CD4-positive, alpha-beta T cell treated with Interleukin-12 subunit alpha and Interleukin-12 subunit beta, for 1 hour (primary cell): ENCODE data around the gene C4orf50.

Experiments
- DNase-seq: peaks from one replicate; pipeline ENCODE4 v3.0.0-alpha.2; 2020

Gene C4orf50

DNA sequence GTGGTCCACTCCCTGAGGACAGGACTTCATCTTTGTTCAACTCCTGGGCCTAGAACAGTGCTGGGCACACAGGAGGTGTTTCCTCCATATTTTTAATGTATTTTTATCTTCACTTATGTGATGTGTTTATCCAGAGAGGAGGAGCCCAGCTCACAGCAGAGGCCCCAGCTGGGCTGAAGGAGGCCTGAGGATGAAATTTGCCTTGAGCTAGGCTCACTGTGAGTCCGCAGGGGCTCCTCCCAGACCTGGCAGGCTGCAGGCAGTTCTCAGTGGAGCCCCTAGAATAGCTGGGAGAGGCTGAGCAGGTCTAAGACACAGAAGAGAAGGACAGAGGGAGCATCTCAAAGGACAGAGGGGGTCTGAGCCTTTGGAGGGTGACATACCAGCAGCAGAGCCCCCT is 26.8 kb downstream of the C4orf50 start:
- DNase-seq = no peak

DNA sequence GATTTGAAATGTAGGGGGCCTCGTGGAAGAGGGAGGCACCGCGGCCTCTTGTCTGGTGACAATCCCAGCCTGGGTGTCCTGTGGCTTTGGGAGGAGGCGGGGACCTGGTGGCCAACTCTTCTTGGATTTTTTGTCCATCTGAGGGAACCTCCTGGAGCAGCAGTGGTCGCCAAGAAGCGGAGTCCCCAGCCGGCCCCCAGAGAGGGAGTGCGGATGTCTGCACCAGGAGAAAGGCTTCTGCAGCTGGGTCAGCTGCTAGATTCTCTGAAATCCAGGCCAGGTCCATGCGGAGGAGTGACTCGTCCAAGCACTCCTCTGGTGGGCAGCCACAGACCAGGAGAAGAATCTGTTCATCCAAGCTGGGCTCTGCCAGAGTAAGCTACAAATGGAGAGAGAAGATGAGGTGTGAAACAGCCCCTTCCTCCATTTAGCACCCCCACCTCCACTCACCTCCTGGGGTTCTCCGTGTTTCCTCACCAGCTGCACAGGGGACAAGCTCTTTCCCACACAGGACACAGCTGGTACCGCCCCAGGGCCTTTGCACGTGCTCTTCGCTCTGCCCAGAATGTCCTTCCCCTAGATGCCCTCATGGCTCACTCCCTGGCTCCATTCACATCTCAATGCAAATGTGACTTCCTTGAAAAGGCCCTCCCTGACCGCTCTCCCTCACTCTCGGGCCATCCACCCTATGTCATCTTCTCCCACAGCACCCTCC is 27.6 kb downstream of the C4orf50 start:
- no peak for DNase-seq

DNA sequence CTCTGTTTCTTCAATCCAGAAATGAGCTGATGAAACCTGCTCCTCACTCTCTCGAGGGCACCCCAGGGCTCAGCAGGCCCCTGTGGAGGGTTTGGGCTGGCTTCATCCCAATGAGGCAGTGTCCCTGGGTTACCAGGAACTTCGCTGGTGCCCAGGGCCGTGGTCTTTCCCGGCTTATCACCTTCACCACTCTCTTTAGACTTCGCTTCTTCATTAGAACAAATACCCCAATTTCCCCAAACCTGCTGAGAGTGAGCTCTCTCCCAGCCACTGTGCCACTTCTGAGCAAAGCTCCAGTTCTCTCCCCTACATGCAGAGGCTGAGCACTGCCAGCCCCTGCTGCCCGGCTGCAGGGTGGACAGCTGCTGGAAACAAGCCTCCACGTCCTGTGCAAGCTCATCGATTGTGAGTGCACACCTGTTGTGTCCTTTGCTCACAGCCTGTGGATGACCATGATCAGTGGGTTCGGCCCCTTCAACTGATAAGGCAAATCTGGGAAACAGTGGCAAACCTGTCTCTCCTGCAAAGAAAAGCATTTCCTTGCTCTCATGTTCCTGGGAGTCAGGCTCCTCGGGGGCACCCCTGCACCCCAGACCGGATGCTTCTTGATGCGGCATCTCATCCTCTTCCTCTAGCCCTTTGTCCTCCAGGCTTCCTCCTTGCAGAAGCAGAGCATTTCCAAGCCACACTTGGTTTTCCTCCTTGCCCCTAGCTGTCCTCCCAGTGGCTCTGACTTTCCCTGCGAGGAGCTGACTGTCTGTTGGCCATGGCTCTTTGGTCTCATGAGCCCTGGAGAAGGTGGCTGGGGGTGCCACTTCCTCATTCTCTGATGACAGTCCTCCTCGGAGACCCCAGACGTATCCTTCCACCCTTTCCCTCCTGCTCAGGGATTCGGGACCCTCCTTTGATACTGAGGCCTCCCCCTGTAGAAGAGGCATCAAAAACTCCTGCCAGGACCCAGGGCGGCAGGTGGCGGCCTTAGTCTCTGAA is 28.7 kb downstream of the C4orf50 start:
- DNase-seq = no peak

DNA sequence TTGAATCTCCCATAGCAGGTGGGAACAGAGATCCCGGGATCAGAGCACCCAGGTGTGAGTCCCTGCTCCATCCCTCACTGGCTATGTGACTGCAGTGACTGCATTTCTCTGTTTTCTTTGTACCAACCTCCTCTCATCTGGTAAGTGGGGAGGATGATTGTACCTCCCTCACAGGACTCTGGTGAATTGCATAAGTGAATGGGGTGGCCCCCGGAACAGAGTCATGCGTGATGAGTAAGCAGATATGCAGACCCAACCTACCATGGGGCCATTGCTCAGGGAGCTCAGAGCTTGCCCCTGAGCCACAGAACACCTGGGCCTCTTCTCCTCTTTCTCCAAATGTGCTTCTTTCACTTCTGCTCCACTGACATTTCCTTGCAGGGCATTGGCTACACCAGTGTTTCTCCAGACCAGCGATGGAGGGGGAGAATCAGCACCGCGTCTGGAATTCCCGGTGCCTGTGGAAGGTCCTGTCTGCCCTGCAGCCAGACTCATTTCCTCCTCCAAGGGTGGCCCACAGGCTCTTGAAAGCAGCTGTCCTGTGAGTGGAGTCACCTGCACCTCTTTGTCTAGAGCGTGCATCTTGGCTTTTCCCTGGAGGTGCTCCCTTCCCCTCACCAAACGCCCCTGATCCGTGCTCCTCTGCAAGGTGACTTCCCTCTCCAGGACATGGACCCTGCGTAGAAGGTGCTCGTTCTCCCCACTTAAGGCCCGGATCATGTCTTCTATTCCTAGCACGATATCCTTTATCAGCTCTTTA is 30.0 kb downstream of the C4orf50 start:
- DNase-seq = no peak

DNA sequence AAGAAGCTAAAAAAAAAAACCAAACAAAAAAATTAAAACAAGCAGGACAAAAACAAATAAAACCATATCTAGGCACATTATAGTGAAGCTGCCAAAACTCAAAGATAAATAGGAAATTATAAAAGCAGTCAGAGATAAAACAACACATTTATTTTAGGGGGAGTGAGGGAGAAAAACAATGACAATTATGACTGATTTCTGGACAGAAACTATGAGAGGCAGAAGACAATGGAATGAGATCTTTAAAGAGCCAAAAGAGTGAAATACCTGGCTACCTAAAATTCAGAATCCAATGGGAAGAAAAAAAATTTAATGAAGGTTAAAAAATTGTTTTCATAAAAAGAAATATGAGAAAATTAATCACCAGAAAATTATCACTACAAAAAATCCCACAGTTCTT is 33.4 kb downstream of the C4orf50 start:
- no peak for DNase-seq

DNA sequence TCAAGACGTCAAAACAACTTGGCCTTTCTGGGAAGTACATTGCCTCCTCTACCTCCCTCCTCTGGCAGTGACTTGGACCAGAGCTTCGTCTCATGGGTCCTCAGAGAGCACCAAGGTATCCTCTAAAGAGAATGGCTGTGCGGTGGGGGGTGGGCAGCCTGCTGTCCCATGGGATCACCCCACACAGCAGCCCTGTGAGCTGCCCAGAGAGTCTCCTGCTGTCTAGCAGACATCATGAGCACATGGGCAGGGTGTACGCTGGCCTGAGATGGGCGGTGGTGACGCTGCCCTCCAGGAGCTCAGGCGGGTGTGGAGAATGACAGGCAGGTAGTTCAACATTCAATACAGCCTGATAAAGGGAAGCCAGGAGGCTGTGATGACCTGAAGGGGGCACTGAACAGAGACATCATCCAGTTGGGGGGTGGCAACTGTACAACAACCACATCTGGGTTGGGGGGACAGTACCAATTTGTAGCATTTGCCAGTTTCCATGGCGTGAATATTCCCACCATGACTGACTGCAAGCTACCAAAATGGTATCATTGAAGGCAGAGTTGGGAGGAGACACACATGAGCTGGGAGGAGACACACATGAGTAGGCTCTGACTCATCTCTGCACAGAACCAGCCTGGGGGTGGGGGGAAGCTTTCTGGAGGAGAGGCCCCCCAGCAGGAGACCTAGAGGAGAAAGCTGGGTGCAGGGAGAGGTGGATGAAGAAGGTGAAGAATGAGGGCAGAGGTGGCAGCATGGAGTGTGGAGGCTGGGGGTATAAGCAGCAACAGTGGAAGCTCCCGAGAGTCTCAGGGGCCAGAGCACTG is 35.9 kb downstream of the C4orf50 start:
- DNase-seq = no peak

DNA sequence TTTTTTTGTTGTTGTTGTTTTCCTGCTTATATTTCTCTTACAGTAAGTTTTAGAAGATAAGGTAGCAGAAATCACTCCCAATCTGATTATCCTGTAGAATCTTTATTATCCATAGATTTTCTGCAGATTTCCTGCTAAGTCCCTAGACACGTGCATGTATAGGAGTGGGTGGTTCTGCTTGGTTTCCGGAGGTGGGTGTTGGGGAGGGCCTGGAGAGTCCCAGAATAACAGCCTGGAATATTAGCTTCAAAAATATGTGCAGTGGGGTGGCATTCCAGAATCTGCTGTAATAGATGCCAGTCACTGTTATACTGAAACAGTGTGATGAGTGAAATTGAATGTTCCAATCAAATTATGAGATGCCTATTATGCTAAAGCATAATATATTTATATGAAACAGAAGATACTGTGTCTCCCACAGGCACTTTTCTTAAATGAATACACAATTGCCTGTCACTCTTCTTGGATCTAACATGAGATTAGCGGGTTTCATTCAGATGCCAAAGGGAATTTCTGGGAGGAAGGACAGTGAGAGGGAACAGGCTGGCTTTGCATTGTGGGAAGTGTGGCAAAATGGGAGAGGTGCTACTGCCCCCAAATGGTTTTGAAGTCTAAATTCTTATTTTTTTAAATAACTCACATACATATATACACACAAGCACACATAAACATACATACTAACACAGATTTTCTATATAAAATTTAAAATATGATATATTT is 37.6 kb downstream of the C4orf50 start:
- no peak for DNase-seq

DNA sequence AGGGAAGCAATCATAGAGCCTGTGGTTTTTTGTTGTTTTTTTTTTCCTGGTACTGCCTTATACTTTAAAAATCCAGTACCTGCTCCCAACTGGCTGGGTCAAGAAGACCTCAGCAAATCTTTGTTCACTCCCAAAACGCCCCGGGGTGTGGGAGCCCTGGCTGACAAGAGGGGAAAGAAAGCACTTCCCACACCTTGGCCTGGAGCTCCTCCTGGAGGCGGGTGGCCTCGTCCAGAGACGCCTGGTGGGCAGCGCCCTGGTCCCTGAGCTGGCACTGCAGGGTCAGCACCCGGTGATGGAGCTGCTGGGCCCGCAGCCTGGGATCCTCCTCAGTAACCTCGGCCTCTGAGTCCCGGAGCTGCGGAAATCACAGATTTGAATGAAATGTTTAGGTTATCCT is 38.2 kb downstream of the C4orf50 start:
- no peak for DNase-seq

DNA sequence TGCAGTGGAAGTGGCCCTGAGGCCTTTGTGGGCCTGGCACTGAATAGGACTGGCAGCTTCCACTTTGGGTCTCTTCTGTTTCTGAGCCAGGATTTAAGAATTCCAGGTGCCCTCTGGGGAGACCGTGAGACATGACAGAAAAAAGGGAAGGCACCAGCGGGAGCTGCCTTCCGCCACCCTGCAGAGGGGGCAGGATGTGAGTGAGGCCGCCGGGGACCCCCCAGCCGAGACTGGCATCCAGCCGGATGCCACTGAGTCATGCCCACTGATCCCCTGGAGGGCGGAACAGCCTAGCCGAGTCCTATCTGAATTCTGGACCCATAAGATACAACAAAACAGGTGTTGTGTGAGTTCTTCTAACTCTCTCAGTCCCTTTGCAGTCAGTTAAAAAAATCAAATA is 41.3 kb downstream of the C4orf50 start:
- DNase-seq = no peak

DNA sequence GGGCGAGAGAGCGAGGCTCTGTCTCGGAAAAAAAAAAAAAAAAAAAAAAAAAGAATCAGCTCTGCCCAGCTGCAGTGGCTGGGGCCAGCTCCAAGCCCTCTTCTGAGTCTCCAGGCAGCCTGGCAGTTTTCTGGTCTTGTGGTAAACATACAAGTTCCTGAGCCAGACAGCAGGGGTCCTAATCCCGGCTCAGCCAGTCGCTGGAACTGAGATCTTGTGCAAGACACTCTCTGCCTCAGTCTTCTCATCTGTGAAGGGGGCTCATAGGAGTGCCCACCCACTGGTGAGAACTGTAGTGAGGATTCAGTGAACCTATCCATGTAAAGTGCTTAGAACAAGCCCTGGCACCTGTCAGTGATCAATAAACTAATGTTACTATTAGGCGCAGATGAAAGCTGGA is 41.8 kb downstream of the C4orf50 start:
- no peak for DNase-seq

DNA sequence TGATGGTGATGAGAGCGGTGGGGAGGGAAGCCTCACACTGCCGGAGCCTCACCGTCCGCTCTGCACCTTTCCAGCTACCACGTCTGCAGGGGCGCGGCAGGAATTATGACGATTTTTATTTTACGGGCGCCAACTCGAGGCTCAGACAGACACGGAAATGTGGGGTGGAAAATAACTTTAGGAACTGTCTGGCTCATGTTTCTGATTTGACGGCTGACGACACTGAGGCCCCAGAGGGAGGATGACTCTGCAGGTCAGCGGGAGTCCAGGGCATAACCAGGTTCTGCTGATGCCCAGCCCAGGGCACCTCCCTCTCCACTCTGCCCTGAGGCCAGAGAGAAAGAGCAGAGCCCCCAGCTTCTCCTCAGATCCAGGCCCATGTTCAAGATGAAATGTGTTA is 43.9 kb downstream of the C4orf50 start:
- no peak for DNase-seq

DNA sequence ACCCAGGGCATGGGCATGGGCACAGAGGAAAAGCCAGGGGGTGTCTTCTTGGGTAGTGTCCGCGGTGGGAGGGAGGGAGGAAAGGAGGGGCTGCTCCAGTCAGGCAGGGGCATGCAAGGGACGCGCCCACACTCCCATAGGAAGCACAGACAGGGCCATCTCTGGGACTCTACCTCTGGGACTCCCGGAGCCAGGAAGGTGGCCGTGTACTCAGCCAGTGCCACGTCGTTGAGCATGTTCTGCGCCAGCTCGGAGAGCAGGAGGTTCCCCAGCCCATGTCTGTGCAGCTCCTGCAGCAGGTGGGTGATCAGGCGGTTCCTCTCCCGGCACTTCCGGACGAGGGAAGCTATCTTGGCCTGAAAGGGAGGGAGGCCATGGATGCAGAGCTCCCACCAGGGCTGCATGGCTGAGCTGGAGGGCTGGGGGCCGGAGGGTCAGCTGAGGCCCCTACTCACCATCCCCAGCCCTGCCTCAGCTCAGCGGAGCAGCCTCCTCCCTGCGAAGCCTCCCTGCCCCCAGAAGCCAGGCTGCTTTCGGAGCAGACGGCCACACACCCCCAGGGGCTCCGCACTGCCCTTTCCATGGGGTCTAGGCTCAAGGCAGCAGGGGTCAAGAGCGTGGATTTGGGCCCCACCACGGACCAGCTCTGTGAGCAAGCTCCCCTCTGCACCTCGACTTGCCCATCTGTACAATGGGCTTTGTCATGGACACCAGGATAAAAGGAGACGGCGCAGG is 44.6 kb downstream of the C4orf50 start:
- DNase-seq = no peak

DNA sequence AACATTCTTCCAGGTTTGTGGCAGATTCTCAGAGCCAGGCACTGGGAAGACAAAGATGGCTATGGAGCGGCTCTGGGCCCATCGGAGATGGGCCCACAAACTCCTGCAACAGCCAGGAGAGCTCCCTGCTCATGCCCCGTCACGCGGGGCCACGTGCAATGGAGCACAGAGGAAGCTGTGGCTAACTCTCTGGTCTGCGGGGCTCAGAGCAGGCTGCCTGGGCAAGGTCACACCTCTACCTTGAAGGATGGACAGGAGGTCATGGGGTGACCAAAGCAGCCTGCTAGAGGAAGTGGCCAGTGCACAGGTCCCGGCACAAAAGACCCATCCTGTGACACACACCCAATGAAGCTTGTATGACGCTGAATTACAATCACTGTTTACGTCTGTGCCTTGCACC is 45.2 kb downstream of the C4orf50 start:
- no peak for DNase-seq

DNA sequence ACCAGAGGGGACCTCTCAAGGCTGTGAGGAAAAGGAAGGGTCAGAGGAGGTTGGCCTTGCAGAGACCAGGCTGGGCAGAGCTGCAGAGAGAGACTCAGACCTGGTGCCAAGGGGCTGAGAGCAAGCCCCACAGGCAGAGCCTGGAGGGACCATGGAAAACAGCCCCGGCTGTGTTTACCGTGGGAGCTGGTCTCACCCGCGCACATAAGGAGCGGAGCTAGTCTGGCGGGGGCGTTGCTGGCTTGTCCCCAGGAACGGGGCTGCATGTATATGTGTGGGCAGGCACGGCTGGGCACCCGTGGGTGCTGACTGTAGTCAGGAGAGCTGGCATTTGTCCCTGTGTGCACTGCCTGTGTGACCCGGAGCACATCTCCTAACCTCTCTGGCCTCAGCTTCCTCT is 45.7 kb downstream of the C4orf50 start:
- DNase-seq = no peak

DNA sequence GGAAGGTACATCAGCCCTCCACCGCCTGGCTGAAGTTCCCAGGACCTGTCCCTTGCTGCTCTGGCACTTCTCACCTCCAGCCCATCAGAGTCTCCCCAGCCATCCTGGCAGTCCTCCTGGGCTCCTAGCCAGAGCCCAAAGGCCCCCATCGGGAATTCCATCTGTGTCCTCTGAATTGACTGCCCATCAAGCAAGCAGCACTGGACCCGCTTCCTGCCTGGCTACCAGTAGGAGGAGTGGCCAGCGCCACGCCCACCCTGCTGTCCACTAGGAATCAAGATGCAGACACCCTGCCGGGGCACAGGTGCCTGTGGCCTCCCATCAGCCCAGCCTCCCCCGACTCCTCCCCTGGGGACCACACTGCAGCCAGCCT is 47.2 kb downstream of the C4orf50 start:
- no peak for DNase-seq

DNA sequence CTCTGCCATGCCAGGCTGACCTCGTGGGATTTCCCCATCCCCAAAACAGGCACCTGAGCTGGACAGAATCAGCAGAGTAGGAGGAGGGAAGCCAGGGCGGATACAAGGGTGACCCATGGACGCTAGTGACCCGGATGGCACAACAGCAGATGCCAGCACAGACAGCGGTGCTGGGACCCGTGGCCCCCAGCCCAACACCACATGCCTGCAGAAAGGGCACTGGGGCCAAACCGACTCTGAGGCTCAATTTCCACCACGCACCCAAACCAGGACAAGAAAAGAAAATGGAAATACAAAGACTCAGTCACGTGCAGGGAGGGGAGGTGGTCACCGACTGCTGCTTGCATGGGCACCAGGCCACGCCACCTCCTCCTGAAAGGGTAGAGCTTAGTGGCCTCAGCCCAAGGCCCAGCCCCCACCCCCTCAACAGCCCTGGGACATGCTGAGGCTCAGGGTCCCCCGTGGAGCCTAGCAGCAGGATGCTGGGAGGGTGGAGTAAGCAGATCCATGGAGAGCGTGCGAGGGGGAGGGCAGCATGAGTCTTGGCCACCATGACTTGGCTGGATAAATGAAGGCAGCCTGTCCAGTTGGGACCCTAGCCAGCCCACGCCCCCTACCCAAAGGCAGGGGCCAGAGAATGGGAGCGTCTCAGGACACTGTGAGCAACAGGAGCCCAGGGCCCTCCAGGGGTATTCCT is 47.7 kb downstream of the C4orf50 start:
- DNase-seq = no peak

DNA sequence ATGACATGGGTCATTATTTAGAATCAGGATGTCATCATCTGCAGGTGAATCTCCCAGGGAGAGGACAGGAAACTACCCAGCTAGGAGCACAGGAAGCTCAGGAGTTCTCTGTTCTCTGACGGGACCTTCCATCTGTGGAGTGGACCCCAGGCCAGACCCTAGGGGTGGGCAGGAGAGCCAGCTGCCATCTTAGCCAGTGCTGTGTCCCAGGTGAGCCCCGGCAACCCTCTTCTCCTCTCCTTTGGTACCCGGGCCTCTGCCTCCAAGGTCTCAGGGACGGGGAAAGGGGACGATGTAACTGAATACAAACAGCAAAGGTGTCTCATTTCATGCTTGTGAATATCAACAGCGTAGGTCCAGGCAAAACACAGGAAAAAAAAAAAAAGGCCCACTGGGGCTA is 48.5 kb downstream of the C4orf50 start:
- no peak for DNase-seq

DNA sequence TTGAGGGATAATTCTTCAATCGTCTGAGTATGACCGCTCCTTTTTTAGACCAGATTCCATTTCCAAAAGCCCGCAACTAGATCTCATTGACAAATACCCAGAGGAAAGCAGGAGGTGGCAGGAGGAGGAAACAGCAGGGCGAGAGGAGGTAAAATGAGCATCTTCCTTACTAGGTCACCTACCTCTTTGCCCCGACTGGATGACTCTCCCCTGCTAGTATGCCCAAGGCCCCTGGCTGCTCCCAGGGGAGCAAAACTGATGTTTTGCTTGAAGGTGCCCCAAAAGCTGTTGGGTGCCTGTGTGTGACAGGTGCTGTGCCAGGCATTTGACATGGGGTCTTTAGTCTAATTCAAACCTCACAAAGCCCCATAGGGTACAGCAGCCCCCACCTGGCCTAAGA is 48.9 kb downstream of the C4orf50 start:
- no peak for DNase-seq

DNA sequence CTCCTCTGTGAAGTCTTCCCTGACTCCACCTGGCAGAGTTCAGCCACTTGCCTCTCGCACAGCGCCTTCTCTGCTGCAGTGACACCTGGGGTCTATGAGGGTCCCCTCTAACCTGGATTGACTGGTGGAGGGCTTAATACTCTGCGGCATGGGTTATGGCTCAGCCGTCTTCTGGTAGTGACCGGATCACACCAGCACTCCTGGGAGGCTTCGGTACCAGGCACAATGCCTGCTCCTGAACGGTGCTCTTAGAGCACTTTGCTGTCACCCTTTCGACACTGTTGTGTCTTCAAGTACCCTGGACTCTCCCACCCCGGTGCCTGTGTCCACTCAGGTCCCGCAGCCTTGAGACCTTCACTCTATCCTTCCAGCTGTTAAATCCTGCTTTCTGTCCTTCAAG is 50.0 kb downstream of the C4orf50 start:
- no peak for DNase-seq

DNA sequence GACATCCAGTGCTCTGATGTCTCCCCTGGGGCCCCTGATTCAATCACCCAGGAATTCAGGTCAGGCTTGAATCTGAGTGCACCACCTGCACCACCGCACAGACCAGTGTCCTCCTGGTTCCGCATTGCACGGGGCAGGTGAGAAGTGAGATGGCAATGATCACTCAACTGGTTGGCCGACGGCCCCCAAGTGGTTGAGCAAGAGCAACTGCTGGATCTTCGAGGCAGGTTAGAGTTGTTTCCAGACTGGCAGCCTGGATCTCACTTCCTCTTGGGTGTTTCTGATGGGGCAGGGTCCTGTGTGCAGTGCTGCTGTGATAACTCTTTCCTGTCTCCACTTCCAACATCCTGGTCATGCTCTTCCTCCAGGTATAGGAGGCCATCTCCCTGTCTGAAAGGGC is 50.4 kb downstream of the C4orf50 start:
- DNase-seq = no peak

DNA sequence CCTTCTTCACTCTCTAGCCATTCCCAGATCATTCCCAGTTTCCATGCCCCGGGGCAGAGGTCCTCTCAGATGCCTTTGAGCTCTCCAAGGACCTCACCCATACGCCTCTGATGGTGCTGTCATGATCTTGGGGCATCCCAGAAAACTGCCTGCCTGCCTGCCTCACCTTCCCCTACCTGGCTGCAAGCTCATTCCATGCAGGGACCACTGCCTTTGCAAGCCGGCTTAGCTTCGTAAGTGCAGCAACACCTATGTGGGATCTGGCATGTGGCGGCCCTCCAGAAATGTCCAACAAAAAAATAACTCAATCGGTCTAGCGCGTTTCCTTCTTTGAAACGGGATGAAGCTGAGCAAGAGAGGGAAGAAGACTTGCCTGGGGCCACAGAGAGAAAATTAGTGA is 53.0 kb downstream of the C4orf50 start:
- DNase-seq = no peak
